GM12872 (cell line): ENCODE data around the gene CCDC66.

Experiments
- TF ChIP-seq, protein P1 (sequence below): IDR thresholded peaks from 3 replicates; pipeline ENCODE4 v1.5.1; 2011; ENCODE audit warnings: low read depth, mild to moderate bottlenecking, low read length, moderate library complexity; ENCODE audit not compliant: insufficient read depth

Gene CCDC66

DNA sequence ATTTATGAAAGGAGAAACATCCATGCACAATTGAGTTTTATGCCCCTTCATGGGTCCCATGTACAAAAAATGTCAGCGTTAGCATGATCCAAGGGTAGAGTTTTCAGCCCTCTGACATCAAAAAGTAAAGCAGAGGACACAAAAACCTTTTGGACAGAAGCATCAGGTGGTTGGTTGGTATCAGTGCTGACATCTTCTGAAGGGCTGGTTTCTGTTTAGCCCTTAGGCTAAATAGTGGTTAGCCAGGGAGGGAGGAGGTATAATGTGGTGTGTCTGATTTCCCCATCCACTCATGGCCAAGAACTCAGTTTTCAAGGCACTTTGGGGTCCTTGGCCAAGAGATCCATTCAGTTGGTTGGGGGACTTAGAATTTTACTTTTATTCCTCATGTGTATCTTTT lies 16.5 kb downstream of the CCDC66 start:
- TF ChIP-seq, protein P1, sequence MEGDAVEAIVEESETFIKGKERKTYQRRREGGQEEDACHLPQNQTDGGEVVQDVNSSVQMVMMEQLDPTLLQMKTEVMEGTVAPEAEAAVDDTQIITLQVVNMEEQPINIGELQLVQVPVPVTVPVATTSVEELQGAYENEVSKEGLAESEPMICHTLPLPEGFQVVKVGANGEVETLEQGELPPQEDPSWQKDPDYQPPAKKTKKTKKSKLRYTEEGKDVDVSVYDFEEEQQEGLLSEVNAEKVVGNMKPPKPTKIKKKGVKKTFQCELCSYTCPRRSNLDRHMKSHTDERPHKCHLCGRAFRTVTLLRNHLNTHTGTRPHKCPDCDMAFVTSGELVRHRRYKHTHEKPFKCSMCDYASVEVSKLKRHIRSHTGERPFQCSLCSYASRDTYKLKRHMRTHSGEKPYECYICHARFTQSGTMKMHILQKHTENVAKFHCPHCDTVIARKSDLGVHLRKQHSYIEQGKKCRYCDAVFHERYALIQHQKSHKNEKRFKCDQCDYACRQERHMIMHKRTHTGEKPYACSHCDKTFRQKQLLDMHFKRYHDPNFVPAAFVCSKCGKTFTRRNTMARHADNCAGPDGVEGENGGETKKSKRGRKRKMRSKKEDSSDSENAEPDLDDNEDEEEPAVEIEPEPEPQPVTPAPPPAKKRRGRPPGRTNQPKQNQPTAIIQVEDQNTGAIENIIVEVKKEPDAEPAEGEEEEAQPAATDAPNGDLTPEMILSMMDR, result no peak

DNA sequence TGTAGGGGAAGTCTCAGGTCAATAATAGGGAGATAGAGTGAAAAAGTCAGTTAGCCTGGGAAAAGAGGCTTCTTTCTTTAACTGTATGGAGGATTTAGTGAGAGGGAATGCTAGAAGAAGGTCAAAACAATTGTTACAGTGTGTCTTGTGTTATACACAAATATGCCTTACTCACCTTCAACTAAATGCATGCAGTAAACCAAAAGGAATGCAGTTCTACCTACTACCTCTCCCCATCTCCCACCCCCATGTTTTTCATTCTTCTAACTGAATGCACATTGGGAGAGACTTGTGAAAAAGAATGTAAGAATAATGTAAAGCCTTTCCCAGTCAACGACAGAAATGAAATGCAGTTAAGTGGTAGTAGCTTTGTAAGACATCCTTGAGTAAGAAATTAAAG lies 33.8 kb downstream of the CCDC66 start:
- TF ChIP-seq, protein P1, result no peak

DNA sequence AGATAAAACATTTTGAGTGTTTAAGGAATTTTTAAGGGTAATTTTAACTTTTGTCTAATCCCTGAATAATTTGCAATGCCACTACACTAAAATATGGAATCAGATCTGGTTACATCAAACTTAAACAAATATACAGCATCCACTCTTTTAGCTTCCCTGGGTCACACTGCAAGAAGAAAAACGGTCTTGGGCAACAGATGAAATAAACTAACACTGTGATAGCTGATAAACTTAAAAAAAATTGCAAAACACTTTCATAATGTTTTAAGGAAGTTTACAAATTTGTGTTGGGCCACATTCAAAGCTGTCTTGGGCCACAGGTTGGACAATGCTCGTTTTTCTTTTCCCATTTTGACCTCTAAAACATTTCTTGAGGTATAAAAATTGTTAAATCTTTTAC lies 34.3 kb downstream of the CCDC66 start:
- TF ChIP-seq, protein P1, result no peak

DNA sequence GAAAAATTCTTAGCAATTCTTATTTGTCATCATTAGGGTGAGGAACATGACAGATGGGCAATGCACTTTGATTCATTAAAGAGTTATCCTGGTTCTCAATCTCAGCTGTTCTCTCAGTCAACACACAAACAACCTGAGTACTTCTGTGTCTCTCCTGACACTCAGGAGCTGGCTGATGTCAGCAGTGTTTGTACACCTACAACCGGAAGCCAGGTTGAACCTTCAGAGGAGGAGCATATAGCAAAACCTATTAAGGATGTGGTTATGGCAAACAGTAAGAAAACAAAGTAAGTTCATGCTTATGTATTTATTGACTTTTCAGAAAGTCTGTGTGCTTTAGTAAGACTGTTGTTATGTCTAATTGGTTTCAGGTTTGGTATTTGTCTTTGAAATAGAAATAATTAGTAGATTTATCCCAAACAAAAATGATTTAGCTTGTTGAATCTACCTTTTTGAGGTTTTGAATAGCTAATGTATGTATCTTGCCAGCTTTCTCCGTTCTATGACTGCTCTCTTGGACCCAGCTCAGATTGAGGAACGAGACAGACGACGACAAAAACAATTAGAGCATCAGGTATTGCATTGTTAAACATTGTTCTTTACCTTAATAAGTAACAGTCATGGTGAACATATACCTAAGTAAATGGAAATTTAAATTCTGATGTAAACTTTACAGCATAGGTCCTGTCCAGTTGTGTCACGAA lies 36.6 kb downstream of the CCDC66 start:
- TF ChIP-seq, protein P1, result no peak

DNA sequence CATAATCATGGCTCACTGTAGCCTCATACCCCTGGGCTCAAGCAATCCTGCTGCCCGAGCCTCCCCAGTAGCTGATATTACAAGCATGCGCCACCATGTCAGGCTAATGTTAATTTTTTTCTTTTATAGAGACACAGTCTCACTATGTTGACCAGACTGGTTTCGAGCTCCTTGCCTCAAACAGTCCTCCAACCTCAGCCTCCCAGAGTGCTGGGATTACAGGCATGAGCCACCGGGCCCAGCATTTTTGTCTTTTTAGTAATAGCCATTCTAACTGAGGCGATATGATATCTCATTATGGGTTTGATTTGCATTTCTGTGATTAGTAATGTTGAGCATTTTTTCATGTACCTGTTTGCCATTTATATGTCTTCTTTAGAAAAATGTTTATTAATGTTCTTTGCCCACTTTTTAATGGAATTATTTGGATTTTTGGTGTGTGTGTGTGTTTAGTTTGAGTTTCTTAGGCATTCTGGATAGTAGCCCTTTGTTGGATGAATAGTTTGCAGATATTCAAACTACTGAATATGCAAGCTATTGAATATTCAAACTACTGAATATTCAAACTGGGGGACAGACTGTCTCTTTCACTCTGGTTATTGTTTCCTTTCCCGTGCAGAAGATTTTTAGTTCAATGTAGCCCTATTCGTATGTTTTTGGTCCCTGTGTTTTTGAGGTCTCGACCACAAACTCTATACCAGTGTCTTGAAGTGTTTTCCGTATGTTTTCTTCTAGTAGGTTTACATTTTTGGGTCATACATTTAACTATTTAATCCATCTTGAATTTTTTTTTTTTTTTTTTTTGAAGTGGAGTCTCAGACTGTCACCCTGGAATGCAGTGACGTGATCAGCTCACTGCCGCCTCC lies 39.2 kb downstream of the CCDC66 start:
- TF ChIP-seq, protein P1, result no peak

DNA sequence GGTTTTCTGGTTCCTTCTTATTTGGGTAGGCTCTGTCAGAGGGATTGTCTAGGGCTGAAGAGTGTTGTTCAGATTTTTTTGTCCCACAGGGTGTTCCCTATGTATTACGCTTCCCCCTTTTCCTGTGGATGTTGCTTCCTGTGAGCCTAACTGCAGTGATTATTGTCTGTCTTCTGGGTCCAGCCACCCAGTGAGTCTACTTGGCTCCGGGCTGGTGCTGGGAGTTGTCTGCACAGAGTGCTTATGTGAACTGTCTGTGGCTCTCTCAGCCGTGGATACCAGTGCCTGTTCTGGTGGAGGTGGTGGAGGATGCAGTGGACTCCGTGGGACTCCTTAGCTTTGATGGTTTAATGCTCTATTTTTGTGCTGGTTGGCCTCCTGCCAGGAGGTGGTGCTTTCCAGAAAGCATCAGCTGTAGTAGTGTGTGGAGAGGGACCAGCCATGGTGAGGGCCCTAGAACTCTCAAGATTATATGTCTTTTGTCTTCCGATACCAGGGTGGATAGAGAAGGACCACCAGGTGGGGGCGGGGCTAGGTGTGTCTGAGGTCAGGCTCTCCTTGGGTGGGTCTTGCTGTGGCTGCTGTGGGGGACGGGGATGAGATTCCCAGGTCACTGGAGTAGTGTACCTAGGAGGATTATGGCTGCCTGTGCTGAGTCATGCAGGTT lies 53.8 kb downstream of the CCDC66 start:
- TF ChIP-seq, protein P1, result no peak

DNA sequence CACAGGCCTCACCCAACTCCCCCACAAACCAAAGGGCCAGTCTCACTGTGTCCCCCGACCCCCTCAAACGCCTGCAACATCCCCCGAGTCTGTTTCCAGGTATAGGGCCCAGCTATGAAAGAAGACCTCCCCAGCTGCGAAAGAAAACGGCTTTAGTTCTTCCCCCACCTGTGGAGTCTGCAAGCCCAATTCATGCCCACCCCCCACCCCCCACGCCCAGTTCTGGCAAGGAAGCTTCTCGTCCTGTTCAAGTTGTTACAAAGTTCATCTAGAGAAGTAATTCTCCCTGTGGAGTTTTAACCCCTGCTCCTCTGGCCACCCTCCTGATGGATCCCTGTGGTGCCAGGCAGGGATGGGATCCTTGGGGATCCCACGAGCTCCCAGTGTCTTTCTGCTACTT lies 54.4 kb downstream of the CCDC66 start:
- TF ChIP-seq, protein P1, result no peak
